Peyer's patch (tissue), 4 donors: ENCODE data around the gene TTI1. TPM values are rescaled to one million over a fixed set of nuclear protein-coding genes. Genes with fewer than 3 reads are reported as not detected.
A peak's percentile ranks its signal among the peaks of the same experiment; 100 is the strongest.

Experiments used
- DNase-seq, 3 donors: peaks; one replicate each; pipeline ENCODE4 v3.0.0-alpha.2; 2017 to 2019
- H3K27ac ChIP-seq, 4 donors: fragments of 200-600 bp; sonication (generic); one replicate each; pipeline ENCODE4 v1.5.1; 2016 to 2019
- H3K27me3 ChIP-seq, 2 donors: fragments of 200-600 bp; sonication (generic); one replicate each; pipeline ENCODE4 v1.5.1; 2019
- H3K36me3 ChIP-seq, 3 donors: fragments of 200-600 bp; sonication (generic); one replicate each; pipeline ENCODE4 v1.5.1; 2016 to 2019
- H3K4me1 ChIP-seq, 4 donors: fragments of 200-600 bp; sonication (generic); one replicate each; pipeline ENCODE4 v1.5.1; 2016 to 2019
- H3K4me3 ChIP-seq, 4 donors: fragments of 200-600 bp; sonication (generic); 1 replicate in 3 of 4; 2 replicates in 1 of 4; pipeline ENCODE4 v1.5.1; 2016 to 2019; ENCODE audit warnings: mild to moderate bottlenecking in 1 of 4
- H3K9me3 ChIP-seq, 4 donors: fragments of 200-600 bp; sonication (generic); one replicate each; pipeline ENCODE4 v1.5.1; 2016 to 2019; ENCODE audit warnings: mild to moderate bottlenecking in 1 of 4
- CTCF ChIP-seq, 6 experiments: fragments of 450-650 bp in 4 of 6; fragments of 200-600 bp in 2 of 6; sonication (generic) in 1 of 6; IDR thresholded peaks; one replicate each; pipeline ENCODE4 v1.5.1; 2017 to 2019; ENCODE audit warnings: antibody characterized with exemption in 6 of 6, mild to moderate bottlenecking in 3 of 6, moderate library complexity in 1 of 6
- POLR2A ChIP-seq, 2 donors: fragments of 450-650 bp; IDR thresholded peaks; one replicate each; pipeline ENCODE4 v1.5.1; 2017; ENCODE audit warnings: antibody characterized with exemption in 2 of 2, mild to moderate bottlenecking in 2 of 2, moderate library complexity in 2 of 2
- total RNA-seq, 4 donors: library from RNA; depleted of rRNA; stranded (reverse); fragments of >200 nt; gene quantifications; one replicate each; pipeline ENCODE4 v1.1.0, GENCODE V29; 2016

Gene TTI1
- total RNA-seq, 4 donors from 2014 or later, result 9.3 to 34.7 (median 14.8) TPM

GRCh38 chr20:38076548-38076947 is 43.3 kb upstream of the TTI1 start:
- Histone ChIP-seq H3K36me3 (peaks cover 0 to 22% (median 0%) of the 10 kb centered on the region in 3 donors), H3K4me1 (peaks cover 0 to 16% (median 0%) of the 10 kb centered on the region in 4 donors), H3K9me3 (no peaks in the 10 kb centered on the region), H3K4me3 (no peak overlapping the region), H3K27me3 (no peaks in the 10 kb centered on the region), H3K27ac (peak overlapping the region in 3 of 4 donors; percentile 18 to 68 (median 39))
- TF ChIP-seq POLR2A (IDR thresholded peaks at IDR 0.05) (no peak), CTCF (IDR thresholded peaks at IDR 0.05) (no peak)
- DNase-seq, result no peak

GRCh38 chr20:38075161-38075998 is 42.1 kb upstream of the TTI1 start:
- DNase-seq, result no peak
- H3K4me1 ChIP-seq, result peaks cover 0 to 16% (median 0%) of the 10 kb centered on the region in 4 donors

GRCh38 chr20:38073307-38074071 is 40.2 kb upstream of the TTI1 start:
- peak overlapping the region in 3 of 4 donors; percentile 22 to 68 (median 47) for H3K27ac ChIP-seq
- TF ChIP-seq CTCF (IDR thresholded peaks at IDR 0.05) (peak; percentile 61 to 91 (median 76)), POLR2A (IDR thresholded peaks at IDR 0.05) (no peak)
- peaks cover 0 to 16% (median 0%) of the 10 kb centered on the region in 4 donors for H3K4me1 ChIP-seq
- DNase-seq, result peak in 1 of 3 donors; percentile 57
- H3K4me3 ChIP-seq, result no peak overlapping the region
- no peaks in the 10 kb centered on the region for H3K27me3 ChIP-seq
- no peaks in the 10 kb centered on the region for H3K9me3 ChIP-seq
- peaks cover 0 to 45% (median 0%) of the 10 kb centered on the region in 3 donors for H3K36me3 ChIP-seq

More at GRCh38 chr20:38075161-38075998, 42.1 kb upstream of the TTI1 start:
- H3K36me3 ChIP-seq, result peaks cover 0 to 34% (median 0%) of the 10 kb centered on the region in 3 donors
- TF ChIP-seq POLR2A (IDR thresholded peaks at IDR 0.05) (no peak), CTCF (IDR thresholded peaks at IDR 0.05) (no peak)
- no peaks in the 10 kb centered on the region for H3K9me3 ChIP-seq
- H3K4me3 ChIP-seq, result no peak overlapping the region
- H3K27me3 ChIP-seq, result no peaks in the 10 kb centered on the region
- H3K27ac ChIP-seq, result peak overlapping the region in 3 of 4 donors; percentile 18 to 68 (median 39)

GRCh38 chr20:38072898-38073297 is 39.6 kb upstream of the TTI1 start:
- no peaks in the 10 kb centered on the region for H3K27me3 ChIP-seq
- DNase-seq, result no peak
- no peaks in the 10 kb centered on the region for H3K9me3 ChIP-seq
- H3K4me1 ChIP-seq, result peaks cover 0 to 16% (median 0%) of the 10 kb centered on the region in 4 donors
- no peak overlapping the region for H3K4me3 ChIP-seq
- H3K27ac ChIP-seq, result peak overlapping the region in 2 of 4 donors; percentile 8 to 34
- TF ChIP-seq POLR2A (IDR thresholded peaks at IDR 0.05), result no peak
- no peak for TF ChIP-seq CTCF (IDR thresholded peaks at IDR 0.05)
- H3K36me3 ChIP-seq, result peaks cover 0 to 50% (median 0%) of the 10 kb centered on the region in 3 donors

GRCh38 chr20:38067717-38068365 is 34.6 kb upstream of the TTI1 start:
- Histone ChIP-seq H3K27me3 (no peaks in the 10 kb centered on the region), H3K36me3 (peaks cover 0 to 87% (median 0%) of the 10 kb centered on the region in 3 donors), H3K4me1 (no peaks in the 10 kb centered on the region), H3K27ac (no peak overlapping the region), H3K9me3 (no peaks in the 10 kb centered on the region), H3K4me3 (no peak overlapping the region)
- DNase-seq, result no peak
- TF ChIP-seq POLR2A (IDR thresholded peaks at IDR 0.05), result no peak
- no peak for TF ChIP-seq CTCF (IDR thresholded peaks at IDR 0.05)
